GM18873 (cell line): ENCODE results near the gene NBEAL2.
A peak's percentile ranks its signal among the peaks of the same experiment; 100 is the strongest.
"Not testable (repeated sequence)": the region's sequence is repeated elsewhere in the genome, so short reads cannot be mapped to it uniquely, and the experiment has no call there.

Source experiments
- ATAC-seq: cut with Tn5 transposase; IDR thresholded peaks from one replicate; pipeline ENCODE4 v1.9.1; 2021; ENCODE audit warnings: mild to moderate bottlenecking, moderate library complexity, moderate number of reproducible peaks; ENCODE audit not compliant: unreplicated experiment, low FRiP score

Gene NBEAL2

GRCh38 chr3:46959161-46959511 lies 20.3 kb upstream of the NBEAL2 start:
- ATAC-seq = no peak

- no peak for ATAC-seq
These were observed 19.3 kb upstream of the NBEAL2 start for GRCh38 chr3:46960081-46960701.

- no peak for ATAC-seq
These were observed 18.6 kb upstream of the NBEAL2 start for GRCh38 chr3:46960835-46961234.

- no peak for ATAC-seq
These were observed 17.0 kb upstream of the NBEAL2 start for GRCh38 chr3:46962427-46962826.

- ATAC-seq = no peak
These were observed 16.5 kb upstream of the NBEAL2 start for GRCh38 chr3:46962990-46963389.

GRCh38 chr3:46964038-46964590 lies 15.4 kb upstream of the NBEAL2 start:
- not testable (repeated sequence) for ATAC-seq

GRCh38 chr3:46965151-46965550 lies 14.3 kb upstream of the NBEAL2 start:
- ATAC-seq = no peak

- ATAC-seq = no peak
These were observed 12.7 kb upstream of the NBEAL2 start for GRCh38 chr3:46966811-46967210.

- ATAC-seq = no peak
These were observed 10.6 kb upstream of the NBEAL2 start for GRCh38 chr3:46968783-46969428.

- ATAC-seq = no peak
These were observed 8.9 kb upstream of the NBEAL2 start for GRCh38 chr3:46970391-46971091.

GRCh38 chr3:46971151-46971550 lies 8.3 kb upstream of the NBEAL2 start:
- no peak for ATAC-seq

GRCh38 chr3:46971742-46972141 lies 7.7 kb upstream of the NBEAL2 start:
- ATAC-seq = no peak

- ATAC-seq = no peak
These were observed 7.1 kb upstream of the NBEAL2 start for GRCh38 chr3:46972396-46972795.

- no peak for ATAC-seq
These were observed 4.9 kb upstream of the NBEAL2 start for GRCh38 chr3:46974421-46975171.

GRCh38 chr3:46976326-46977190 lies 2.9 kb upstream of the NBEAL2 start, which contains the start of gene CCDC12:
Gene CCDC12, minus strand, starts transcription at chr3:46976745. Its CDS starts 13 bp downstream, at chr3:46976732.
- ATAC-seq = peak; percentile 61

GRCh38 chr3:46977811-46978195 lies 1.7 kb upstream of the NBEAL2 start:
- ATAC-seq = no peak

GRCh38 chr3:46978381-46978780 lies 1.1 kb upstream of the NBEAL2 start:
- no peak for ATAC-seq

- peak; percentile 1 for ATAC-seq
These were observed 562 bp downstream of the NBEAL2 start for GRCh38 chr3:46979958-46980497.

- ATAC-seq = no peak
These were observed 2.5 kb downstream of the NBEAL2 start for GRCh38 chr3:46981932-46982471.
